Astrocyte of the cerebellum (primary cell): Measurements from ENCODE around the gene KCNB1.

ENCODE experiments used
- DNase-seq: peaks from one replicate; pipeline ENCODE4 v3.0.0-alpha.2; 2011; ENCODE audit warnings: low read depth
- H3K4me3 ChIP-seq: 2 replicates; pipeline ENCODE4 v1.5.1; 2011; ENCODE audit warnings: mild to moderate bottlenecking, low read depth, low read length, moderate library complexity
- CTCF ChIP-seq: IDR thresholded peaks from 2 replicates; pipeline ENCODE4 v1.5.1; 2012; ENCODE audit warnings: low read length, low read depth, moderate library complexity, mild to moderate bottlenecking; ENCODE audit errors: missing control alignments
- in situ Hi-C: cut with HindIII; loops from 2 replicates; pipeline ENCODE4 v1.10.0; 2017; ENCODE audit warnings: low sequenced_read_pairs

The KCNB1 gene

GRCh38 chr20:49460916-49461315 is 21.6 kb downstream of the KCNB1 start:
- peak; percentile 39 for DNase-seq
- no peak overlapping the region for H3K4me3 ChIP-seq
- in situ Hi-C loops: no loop called here
- no peak for TF ChIP-seq CTCF

- no peak overlapping the region for H3K4me3 ChIP-seq
- in situ Hi-C loops: no loop called here
- DNase-seq: no peak
- no peak for TF ChIP-seq CTCF
These were observed 22.3 kb downstream of the KCNB1 start for GRCh38 chr20:49460131-49460530.

- H3K4me3 ChIP-seq: no peak overlapping the region
- in situ Hi-C loops: no loop called here
- no peak for DNase-seq
- no peak for TF ChIP-seq CTCF
These were observed 22.8 kb downstream of the KCNB1 start for GRCh38 chr20:49459684-49460083.

GRCh38 chr20:49457444-49457843 is 25.0 kb downstream of the KCNB1 start:
- DNase-seq: no peak
- H3K4me3 ChIP-seq: no peak overlapping the region
- in situ Hi-C loops: no loop called here
- TF ChIP-seq CTCF: no peak

- no peak for TF ChIP-seq CTCF
- no peak for DNase-seq
- H3K4me3 ChIP-seq: no peak overlapping the region
- in situ Hi-C loops: no loop called here
These were observed 25.8 kb downstream of the KCNB1 start for GRCh38 chr20:49456646-49457045.

GRCh38 chr20:49455691-49456090 is 26.8 kb downstream of the KCNB1 start:
- in situ Hi-C loops: no loop called here
- no peak for DNase-seq
- no peak overlapping the region for H3K4me3 ChIP-seq
- no peak for TF ChIP-seq CTCF

GRCh38 chr20:49452011-49452482 is 30.4 kb downstream of the KCNB1 start:
- H3K4me3 ChIP-seq: no peak overlapping the region
- no peak for TF ChIP-seq CTCF
- in situ Hi-C loops: no loop called here
- no peak for DNase-seq
